Adrenal gland (tissue), 12 donors: ENCODE data around the gene FAM193B. TPM values are rescaled to one million over a fixed set of nuclear protein-coding genes. Genes with fewer than 3 reads are reported as not detected.
"Not testable (repeated sequence)": the region's sequence is repeated elsewhere in the genome, so short reads cannot be mapped to it uniquely, and the experiment has no call there.

Source experiments
- DNase-seq, 7 donors: peaks; one replicate each; pipeline ENCODE4 v3.0.0-alpha.2; 2019 to 2020
- H3K27ac ChIP-seq, 5 donors: fragments of 200-600 bp; sonication (generic) in 4 of 5; 1 replicate in 3 of 5; 2 replicates in 2 of 5; pipeline versions ENCODE4 v1.5.1 to v1.8.0; 2016 to 2020; ENCODE audit warnings: mild to moderate bottlenecking in 1 of 5
- H3K27me3 ChIP-seq: fragments of 200-600 bp; 2 replicates; pipeline ENCODE4 v1.8.0; 2021
- H3K36me3 ChIP-seq, 2 donors: fragments of 200-600 bp; replicated peaks in 1 of 2; 1 replicate in 1 of 2; 2 replicates in 1 of 2; pipeline versions ENCODE4 v1.5.1 to v1.8.0; 2018 to 2022
- H3K4me1 ChIP-seq, 2 donors: fragments of 200-600 bp; replicated peaks in 1 of 2; 1 replicate in 1 of 2; 2 replicates in 1 of 2; pipeline versions ENCODE4 v1.5.1 to v1.8.0; 2018 to 2021
- H3K4me3 ChIP-seq, 4 donors: fragments of 200-600 bp; sonication (generic) in 3 of 4; one replicate each; pipeline ENCODE4 v1.5.1; 2016 to 2018
- H3K9me3 ChIP-seq, 3 donors: fragments of 200-600 bp; sonication (generic) in 1 of 3; replicated peaks in 1 of 3; 1 replicate in 2 of 3; 2 replicates in 1 of 3; pipeline versions ENCODE4 v1.5.1 to v1.8.0; 2016 to 2021
- CTCF ChIP-seq, 6 experiments: fragments of 450-650 bp in 4 of 6; fragments of 200-600 bp in 2 of 6; sonication (generic) in 1 of 6; IDR thresholded peaks; 1 replicate in 5 of 6; 2 replicates in 1 of 6; pipeline versions ENCODE4 v1.5.1 to v1.8.0; 2016 to 2021; ENCODE audit warnings: antibody characterized with exemption in 6 of 6, mild to moderate bottlenecking in 2 of 6, moderate library complexity in 1 of 6
- POLR2A ChIP-seq, 2 donors: fragments of 450-650 bp; IDR thresholded peaks; one replicate each; pipeline ENCODE4 v1.6.1; 2017; ENCODE audit warnings: antibody characterized with exemption in 2 of 2, mild to moderate bottlenecking in 2 of 2, moderate library complexity in 1 of 2
- WGBS, 4 donors: extraction: QIAGEN DNeasy Blood & Tissue Kit in 2 of 4; methylation state at CpG; one replicate each; pipeline versions ENCODE4 v1.1.5 to v1.1.7; 2013 to 2017; 5-methylcytosine and 5-hydroxymethylcytosine counted together
- intact Hi-C, 2 donors: fragments of 100-400 bp; cut with DNase I; formaldehyde crosslinking; loops; one replicate each; pipeline versions ENCODE4 v1.14.1 to v1.15.0; 2022 to 2023
- polyA plus RNA-seq, 3 donors: library from polyadenylated mRNA; stranded (reverse); fragments of 200-250 nt in 2 of 3; fragments of 350-450 nt in 1 of 3; fragmentation: Illumina TruSeq in 1 of 3; extraction: RNeasy Lipid Tissue Mini Kit (QIAGEN cat#74804) in 1 of 3; gene quantifications; one replicate each; pipeline ENCODE4 v1.2.3, GENCODE V29; 2013 to 2014
- total RNA-seq, 9 donors: library from RNA; depleted of rRNA in 4 of 9; stranded (reverse); fragments of >200 nt in 4 of 9; fragments of 120-200 nt in 1 of 9; fragmentation: NEBNext Ultra II Directional in 1 of 9; extraction: Animal tissue kit (Norgen Biotek cat#: 25700) in 1 of 9; gene quantifications; one replicate each; pipeline versions ENCODE4 v1.1.0 to v1.2.4, GENCODE V29; 2013 to 2023
- donor health status: healthy with polysubstance abuse.
- donor health status: Bipolar disorder and iron deficiency.
- donor health status: DM: yes; HTN: yes; CAD: no.
- donor health status: DM: no; HTN: no; CAD: no.
- donor health status: DM: no; HTN: no; CAD: no.
- donor health status: DM: yes; HTN: yes; CAD: no.

FAM193B gene
- total and polyA plus RNA-seq, 12 donors: 18.4 to 851 (median 44.0) TPM

- 67 to 75% (median 73%) methylated on average over 6 to 7 of the region's 7 CpGs for WGBS, 4 donors
- intact Hi-C loops: no loop called here
- Histone ChIP-seq H3K4me3 (no peak overlapping the region), H3K36me3 (no peaks in the 10 kb centered on the region), H3K27ac (no peak overlapping the region), H3K27me3 (peaks cover 10% of the 10 kb centered on the region), H3K4me1 (no peaks in the 10 kb centered on the region), H3K9me3 (no peaks in the 10 kb centered on the region)
- DNase-seq: no peak
- TF ChIP-seq POLR2A (IDR thresholded peaks at IDR 0.05) (no peak), CTCF (IDR thresholded peaks at IDR 0.05) (no peak)
Measured at GRCh38 chr5:177568326-177568725, 14.0 kb upstream of the FAM193B start.

- WGBS, 4 donors: 71 to 75% (median 72%) methylated on average over 8 of the region's 8 CpGs
- intact Hi-C loops: no loop called here
- no peak for DNase-seq
Measured at GRCh38 chr5:177565046-177565445, 10.7 kb upstream of the FAM193B start.

GRCh38 chr5:177559446-177559941, 5.1 kb upstream of the FAM193B start:
- DNase-seq, H3K4me3 ChIP-seq, H3K27me3 ChIP-seq, H3K9me3 ChIP-seq, H3K36me3 ChIP-seq, H3K4me1 ChIP-seq, H3K27ac ChIP-seq, intact Hi-C loops: not testable (repeated sequence)
- 54 to 60% (median 58%) methylated on average over 8 of the region's 8 CpGs for WGBS, 4 donors

More at GRCh38 chr5:177565046-177565445, 10.7 kb upstream of the FAM193B start:
- H3K4me1 ChIP-seq: no peaks in the 10 kb centered on the region
- peaks cover 10% of the 10 kb centered on the region for H3K27me3 ChIP-seq
- no peaks in the 10 kb centered on the region for H3K36me3 ChIP-seq
- TF ChIP-seq CTCF (IDR thresholded peaks at IDR 0.05) (no peak), POLR2A (IDR thresholded peaks at IDR 0.05) (no peak)
- no peaks in the 10 kb centered on the region for H3K9me3 ChIP-seq
- no peak overlapping the region for H3K4me3 ChIP-seq
- H3K27ac ChIP-seq: no peak overlapping the region

- Histone ChIP-seq H3K36me3 (no peaks in the 10 kb centered on the region), H3K9me3 (no peaks in the 10 kb centered on the region), H3K27ac (no peak overlapping the region), H3K27me3 (no peaks in the 10 kb centered on the region), H3K4me1 (peaks cover 12 to 13% of the 10 kb centered on the region in 2 donors), H3K4me3 (no peak overlapping the region)
- WGBS, 4 donors: 66 to 80% (median 79%) methylated on average over 5 of the region's 5 CpGs
- intact Hi-C loops: no loop called here
- no peak for DNase-seq
- TF ChIP-seq CTCF (IDR thresholded peaks at IDR 0.05): no peak
- TF ChIP-seq POLR2A (IDR thresholded peaks at IDR 0.05): no peak
Measured at GRCh38 chr5:177557796-177558195, 3.4 kb upstream of the FAM193B start.

- H3K4me3 ChIP-seq: no peak overlapping the region
- H3K36me3 ChIP-seq: no peaks in the 10 kb centered on the region
- 62 to 64% (median 62%) methylated on average over 4 of the region's 4 CpGs for WGBS, 4 donors
- peaks cover 15 to 19% of the 10 kb centered on the region in 2 donors for H3K4me1 ChIP-seq
- no peak for DNase-seq
- H3K27me3 ChIP-seq: no peaks in the 10 kb centered on the region
- TF ChIP-seq CTCF (IDR thresholded peaks at IDR 0.05): no peak
- no peak for TF ChIP-seq POLR2A (IDR thresholded peaks at IDR 0.05)
- intact Hi-C loops: no loop called here
- no peak overlapping the region for H3K27ac ChIP-seq
- H3K9me3 ChIP-seq: no peaks in the 10 kb centered on the region
Measured at GRCh38 chr5:177557041-177557647, 2.8 kb upstream of the FAM193B start.
